Sciatic nerve (tissue), 2 donors: ENCODE data around the gene CDH16. TPM values are rescaled to one million over a fixed set of nuclear protein-coding genes. Genes with fewer than 3 reads are reported as not detected.

Experiments used
- ATAC-seq: fragments of 200-7000 bp; cut with Tn5 transposase; one replicate; pipeline ENCODE4 v1.9.1; 2020; ENCODE audit warnings: mild to moderate bottlenecking, moderate library complexity
- DNase-seq: peaks from one replicate; pipeline ENCODE4 v3.0.0-alpha.2; 2020; ENCODE audit warnings: low spot score
- intact Hi-C: fragments of 100-400 bp; cut with DNase I; formaldehyde crosslinking; loops from one replicate; pipeline ENCODE4 v1.14.2; 2022
- total RNA-seq: library from RNA; stranded (reverse); fragmentation: NEBNext Ultra II Directional; extraction: Animal tissue kit (Norgen Biotek cat#: 25700); gene quantifications from one replicate; pipeline ENCODE4 v1.2.1, GENCODE V29; 2021
- donor health status: DM: no; HTN: no; CAD: no.
- donor health status: DM: no; HTN: no; CAD: no.

Gene CDH16
- total RNA-seq, 1 donor from 2014 or later: not detected

DNA sequence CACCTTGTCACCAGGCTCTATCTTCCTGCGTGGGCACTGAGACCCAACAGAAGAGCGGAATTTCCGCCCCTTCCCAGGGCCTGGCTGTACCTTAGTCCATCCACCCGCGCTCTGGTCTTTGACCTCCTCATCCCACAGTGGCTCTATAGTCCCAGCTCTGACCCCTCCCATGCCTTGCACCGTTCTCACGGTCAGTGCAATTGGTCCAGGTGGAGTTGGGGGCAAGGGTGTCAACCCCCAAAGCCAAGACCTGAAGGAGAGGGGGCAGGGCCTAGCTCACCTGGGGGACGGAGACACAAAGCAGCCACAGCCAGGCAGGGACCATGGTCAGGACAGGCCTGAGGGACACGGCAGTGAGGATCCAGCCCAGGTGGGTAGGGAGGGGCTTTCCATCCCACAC, 944 bp downstream of the CDH16 start:
- intact Hi-C loops: no loop called here
- no peak for DNase-seq
- no peak for ATAC-seq

DNA sequence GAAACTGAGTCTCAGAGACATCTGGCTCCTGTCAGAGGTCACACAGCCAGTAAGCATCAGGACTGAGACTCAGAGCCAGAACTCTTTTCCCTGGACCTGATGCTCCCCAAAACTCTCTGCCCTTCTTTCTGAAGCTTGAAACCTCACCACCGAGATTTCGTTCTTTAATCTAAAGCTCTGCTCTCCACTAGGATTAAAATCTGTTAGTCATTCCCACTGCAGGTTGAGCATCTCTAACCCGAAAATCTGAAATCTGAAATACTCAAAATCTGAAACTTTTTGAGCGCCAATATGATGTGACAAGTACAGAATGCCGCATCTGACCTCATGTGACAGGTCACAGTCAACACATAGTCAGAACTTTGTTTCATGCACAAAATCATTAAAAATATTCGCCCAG, 2.2 kb downstream of the CDH16 start:
- no peak for ATAC-seq
- intact Hi-C loops: no loop called here
- no peak for DNase-seq

- intact Hi-C loops: no loop called here
These were observed 3.6 kb downstream of the CDH16 start for GRCh38 chr16:66915041-66915440.

DNA sequence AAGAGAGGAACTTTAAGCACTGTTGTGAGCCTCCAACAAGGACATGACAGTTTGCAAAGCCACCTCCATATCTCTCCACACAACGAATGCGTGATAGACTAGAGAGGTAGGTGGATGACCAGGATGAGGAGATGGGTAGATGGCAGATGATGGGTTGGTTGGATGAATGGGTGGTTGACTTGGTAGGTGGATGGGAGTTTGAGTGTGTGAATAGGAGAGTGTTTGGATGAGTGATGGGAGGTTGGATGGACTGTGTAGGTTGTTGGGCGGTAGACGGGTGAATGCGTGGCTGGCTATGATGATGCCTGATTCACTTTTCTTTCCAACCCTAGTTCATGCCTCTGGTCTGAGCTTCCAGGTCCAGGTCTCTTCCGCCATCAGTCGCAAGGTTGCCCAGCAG, 4.1 kb downstream of the CDH16 start:
- intact Hi-C loops: no loop called here
- ATAC-seq (no peak), DNase-seq (no peak)

More at GRCh38 chr16:66915041-66915440, 3.6 kb downstream of the CDH16 start:
- ATAC-seq (no peak), DNase-seq (no peak)

GRCh38 chr16:66913711-66914110, 5.0 kb downstream of the CDH16 start:
- intact Hi-C loops: no loop called here
- DNase-seq (no peak), ATAC-seq (no peak)

GRCh38 chr16:66913081-66913480, 5.6 kb downstream of the CDH16 start:
- intact Hi-C loops: no loop called here
- DNase-seq: no peak
- no peak for ATAC-seq

DNA sequence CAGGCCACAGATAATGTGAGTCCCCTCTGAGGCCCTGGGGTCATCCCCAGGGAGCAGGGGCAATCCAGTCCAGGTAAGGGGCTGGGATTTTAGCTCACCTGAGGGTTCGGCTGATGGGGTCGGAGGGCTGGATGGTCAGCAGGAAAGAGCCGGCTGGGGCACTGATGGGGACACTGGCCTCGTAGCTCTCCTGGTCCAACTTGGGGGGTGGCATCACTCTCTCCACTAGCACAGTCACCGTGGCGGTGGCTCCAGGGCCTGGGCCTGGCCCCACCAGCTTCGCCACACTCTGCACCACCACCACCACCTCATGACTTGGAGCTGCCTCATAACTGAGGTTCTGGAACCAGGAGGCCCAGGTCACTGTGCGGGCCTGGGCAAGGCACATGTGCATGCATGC, 6.9 kb downstream of the CDH16 start:
- ATAC-seq (no peak), DNase-seq (no peak)
- intact Hi-C loops: no loop called here

DNA sequence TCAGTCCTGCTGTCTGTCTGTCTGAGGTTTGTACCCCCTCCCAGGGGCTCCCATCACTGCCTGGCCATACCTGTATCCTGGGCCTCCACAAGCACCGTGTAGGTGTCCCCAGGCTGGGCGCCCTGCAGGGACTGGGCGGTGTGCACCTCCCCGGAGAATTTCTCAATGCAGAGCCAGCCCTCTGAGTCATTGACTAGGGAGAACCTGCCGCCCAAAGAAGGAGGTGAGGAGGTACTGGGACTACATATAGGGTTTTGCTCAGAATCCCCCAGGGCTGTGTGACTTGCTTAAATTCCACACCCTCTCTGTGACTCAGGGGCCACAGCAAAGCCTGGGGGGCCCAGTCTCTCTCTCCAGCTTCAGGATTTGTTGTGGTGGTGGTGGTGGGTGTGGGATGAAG, 7.6 kb downstream of the CDH16 start:
- no peak for DNase-seq
- ATAC-seq: no peak
- intact Hi-C loops: no loop called here

- no peak for ATAC-seq
- no peak for DNase-seq
- intact Hi-C loops: no loop called here
These were observed 8.3 kb downstream of the CDH16 start for GRCh38 chr16:66910175-66910940.

DNA sequence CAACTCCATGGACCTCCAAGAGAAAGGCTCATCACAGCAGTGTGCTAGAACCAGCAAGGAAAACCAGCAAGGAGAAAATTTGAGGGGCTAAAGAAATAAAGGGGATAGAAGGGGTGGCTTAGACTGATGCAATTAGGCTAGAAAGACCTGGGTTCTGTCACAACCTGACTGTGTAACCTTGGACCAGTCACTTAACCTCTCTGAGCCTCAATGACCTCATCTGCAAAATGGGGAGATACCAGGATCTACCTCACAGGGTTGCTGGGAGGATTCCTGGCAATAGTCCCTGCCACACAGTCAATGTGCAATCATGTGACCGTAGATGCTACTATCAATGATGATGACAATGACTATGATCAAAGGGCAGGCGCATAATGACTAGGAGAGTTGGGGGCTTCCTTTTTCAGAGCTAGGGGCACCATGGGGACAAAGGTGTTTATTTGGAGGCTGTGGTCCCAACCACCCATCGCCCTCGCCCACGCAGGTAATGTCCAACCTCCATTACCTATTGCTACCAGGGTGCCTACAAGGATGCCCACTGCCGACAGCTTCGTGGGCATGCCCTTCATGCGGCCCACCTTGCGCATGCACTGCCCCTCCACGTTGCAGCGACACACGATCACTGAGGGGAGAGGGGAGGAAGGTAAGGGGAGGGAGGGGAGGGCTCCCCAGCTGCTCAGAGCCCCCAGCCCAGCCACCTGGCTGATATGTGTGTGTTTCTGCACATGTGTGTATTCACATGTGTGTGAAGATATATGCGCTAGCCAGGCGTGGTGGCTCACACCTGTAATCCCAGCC, 9.7 kb downstream of the CDH16 start:
- DNase-seq (no peak), ATAC-seq (no peak)
- intact Hi-C loops: no loop called here

- no peak for ATAC-seq
- intact Hi-C loops: no loop called here
- no peak for DNase-seq
These were observed 10.6 kb downstream of the CDH16 start for GRCh38 chr16:66908116-66908515.

DNA sequence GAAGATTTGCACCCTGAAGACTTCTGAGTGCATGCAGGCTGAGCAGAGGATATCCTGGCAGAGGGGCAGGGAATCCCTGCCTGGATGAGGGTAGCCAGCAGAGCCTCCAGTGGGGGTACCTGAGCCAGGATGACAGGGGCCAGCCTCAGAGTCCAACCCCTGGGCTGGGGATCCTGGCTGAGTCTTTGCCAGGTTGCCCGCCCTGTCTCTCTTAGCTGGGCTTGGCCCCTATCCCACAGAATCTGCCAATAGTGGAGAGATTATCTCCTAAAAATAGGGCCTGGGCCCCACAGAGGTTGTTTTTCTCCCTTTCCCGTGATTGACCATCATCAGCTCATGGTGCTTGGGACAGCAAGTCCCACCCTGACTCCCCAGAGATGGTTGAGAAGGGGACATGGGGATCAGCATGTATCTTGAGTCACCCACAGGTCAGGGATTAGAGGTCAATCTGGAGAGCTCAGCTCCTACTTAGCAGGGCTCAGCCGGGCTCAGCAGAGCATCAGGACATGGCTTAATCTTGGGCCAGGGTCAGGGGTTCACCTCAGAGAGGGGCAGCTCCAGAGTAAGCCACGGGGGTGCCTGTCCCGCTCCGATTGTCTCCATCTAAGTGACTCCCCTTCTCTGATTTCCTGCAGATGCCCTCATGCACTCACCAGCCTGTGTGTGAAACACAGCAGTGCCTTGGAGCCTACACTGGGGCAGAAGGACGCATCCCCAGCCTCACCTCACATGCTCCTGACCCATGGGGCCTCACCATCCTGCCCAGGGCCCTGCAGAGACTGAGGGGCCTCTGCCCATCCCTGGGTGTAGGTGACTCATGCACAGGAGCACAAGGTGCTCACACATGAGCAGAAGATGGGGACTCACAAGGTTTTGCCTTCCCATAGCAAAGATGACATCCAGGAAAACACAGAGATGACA, 11.5 kb downstream of the CDH16 start:
- intact Hi-C loops: no loop called here
- DNase-seq (no peak), ATAC-seq (no peak)

- ATAC-seq (no peak), DNase-seq (no peak)
- intact Hi-C loops: no loop called here
These were observed 12.8 kb downstream of the CDH16 start for GRCh38 chr16:66905633-66906539.

GRCh38 chr16:66904846-66905632, 13.6 kb downstream of the CDH16 start:
- ATAC-seq (no peak), DNase-seq (no peak)
- intact Hi-C loops: no loop called here

- intact Hi-C loops: no loop called here
- DNase-seq (no peak), ATAC-seq (no peak)
These were observed 14.2 kb downstream of the CDH16 start for GRCh38 chr16:66904428-66904845.

GRCh38 chr16:66903544-66904427, 14.9 kb downstream of the CDH16 start:
- DNase-seq (no peak), ATAC-seq (no peak)

More at GRCh38 chr16:66903544-66904427, 14.9 kb downstream of the CDH16 start:
- intact Hi-C loops: no loop called here
